ENCODE results near the gene NGF.

DNA sequence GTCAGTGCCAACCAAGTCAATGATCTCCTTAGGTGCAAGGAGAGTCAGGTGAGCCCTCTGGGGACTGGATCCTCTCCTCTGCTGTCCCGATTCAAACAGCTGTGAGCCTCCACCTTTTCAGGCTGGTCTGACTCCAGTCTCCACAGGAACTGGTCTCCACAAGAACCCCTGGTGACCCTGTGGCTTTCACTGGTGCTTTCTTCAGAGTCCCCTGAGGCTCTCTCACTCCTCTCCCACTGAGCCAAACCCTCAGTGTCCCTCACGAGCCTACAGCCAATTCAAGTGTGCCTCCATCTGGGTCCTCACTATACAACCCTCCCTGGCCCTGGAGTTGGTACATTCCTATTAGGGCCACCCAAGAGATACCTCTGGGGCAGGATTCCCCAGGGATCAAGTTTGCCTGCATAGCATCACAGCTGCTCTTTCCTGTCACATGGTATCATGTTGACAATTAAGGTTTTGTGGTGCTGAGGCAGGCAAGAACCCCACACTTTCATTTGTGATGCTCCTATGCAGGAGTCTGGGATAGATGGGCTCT is 5.2 kb upstream of the NGF start:
- TF ChIP-seq, protein P1, sequence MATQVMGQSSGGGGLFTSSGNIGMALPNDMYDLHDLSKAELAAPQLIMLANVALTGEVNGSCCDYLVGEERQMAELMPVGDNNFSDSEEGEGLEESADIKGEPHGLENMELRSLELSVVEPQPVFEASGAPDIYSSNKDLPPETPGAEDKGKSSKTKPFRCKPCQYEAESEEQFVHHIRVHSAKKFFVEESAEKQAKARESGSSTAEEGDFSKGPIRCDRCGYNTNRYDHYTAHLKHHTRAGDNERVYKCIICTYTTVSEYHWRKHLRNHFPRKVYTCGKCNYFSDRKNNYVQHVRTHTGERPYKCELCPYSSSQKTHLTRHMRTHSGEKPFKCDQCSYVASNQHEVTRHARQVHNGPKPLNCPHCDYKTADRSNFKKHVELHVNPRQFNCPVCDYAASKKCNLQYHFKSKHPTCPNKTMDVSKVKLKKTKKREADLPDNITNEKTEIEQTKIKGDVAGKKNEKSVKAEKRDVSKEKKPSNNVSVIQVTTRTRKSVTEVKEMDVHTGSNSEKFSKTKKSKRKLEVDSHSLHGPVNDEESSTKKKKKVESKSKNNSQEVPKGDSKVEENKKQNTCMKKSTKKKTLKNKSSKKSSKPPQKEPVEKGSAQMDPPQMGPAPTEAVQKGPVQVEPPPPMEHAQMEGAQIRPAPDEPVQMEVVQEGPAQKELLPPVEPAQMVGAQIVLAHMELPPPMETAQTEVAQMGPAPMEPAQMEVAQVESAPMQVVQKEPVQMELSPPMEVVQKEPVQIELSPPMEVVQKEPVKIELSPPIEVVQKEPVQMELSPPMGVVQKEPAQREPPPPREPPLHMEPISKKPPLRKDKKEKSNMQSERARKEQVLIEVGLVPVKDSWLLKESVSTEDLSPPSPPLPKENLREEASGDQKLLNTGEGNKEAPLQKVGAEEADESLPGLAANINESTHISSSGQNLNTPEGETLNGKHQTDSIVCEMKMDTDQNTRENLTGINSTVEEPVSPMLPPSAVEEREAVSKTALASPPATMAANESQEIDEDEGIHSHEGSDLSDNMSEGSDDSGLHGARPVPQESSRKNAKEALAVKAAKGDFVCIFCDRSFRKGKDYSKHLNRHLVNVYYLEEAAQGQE (IDR thresholded peaks at IDR 0.05; ENCODE audit: insufficient read depth in 1 of 2, low read depth in 2 of 2, low read length in 2 of 2): no peak
- no peak for TF ChIP-seq POLR2AphosphoS5 (IDR thresholded peaks at IDR 0.05; ENCODE audit: low read depth, low read length)

Measured in PFSK-1 (cell line).